ACHN (cell line): ENCODE measurements around the gene DGCR2.
"Not testable (repeated sequence)": the region's sequence is repeated elsewhere in the genome, so short reads cannot be mapped to it uniquely, and the experiment has no call there.

Experiments used
- DNase-seq: peaks from one replicate; pipeline ENCODE4 v3.0.0-alpha.2; 2015
- in situ Hi-C: cut with HindIII; loops from 2 replicates; pipeline ENCODE4 v1.10.0; 2017; ENCODE audit warnings: low sequenced_read_pairs, low pct_ligation_motif_present, low pct_unique_long_range_greater_than_20kb

Gene DGCR2, protein sequence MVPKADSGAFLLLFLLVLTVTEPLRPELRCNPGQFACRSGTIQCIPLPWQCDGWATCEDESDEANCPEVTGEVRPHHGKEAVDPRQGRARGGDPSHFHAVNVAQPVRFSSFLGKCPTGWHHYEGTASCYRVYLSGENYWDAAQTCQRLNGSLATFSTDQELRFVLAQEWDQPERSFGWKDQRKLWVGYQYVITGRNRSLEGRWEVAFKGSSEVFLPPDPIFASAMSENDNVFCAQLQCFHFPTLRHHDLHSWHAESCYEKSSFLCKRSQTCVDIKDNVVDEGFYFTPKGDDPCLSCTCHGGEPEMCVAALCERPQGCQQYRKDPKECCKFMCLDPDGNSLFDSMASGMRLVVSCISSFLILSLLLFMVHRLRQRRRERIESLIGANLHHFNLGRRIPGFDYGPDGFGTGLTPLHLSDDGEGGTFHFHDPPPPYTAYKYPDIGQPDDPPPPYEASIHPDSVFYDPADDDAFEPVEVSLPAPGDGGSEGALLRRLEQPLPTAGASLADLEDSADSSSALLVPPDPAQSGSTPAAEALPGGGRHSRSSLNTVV

DNA sequence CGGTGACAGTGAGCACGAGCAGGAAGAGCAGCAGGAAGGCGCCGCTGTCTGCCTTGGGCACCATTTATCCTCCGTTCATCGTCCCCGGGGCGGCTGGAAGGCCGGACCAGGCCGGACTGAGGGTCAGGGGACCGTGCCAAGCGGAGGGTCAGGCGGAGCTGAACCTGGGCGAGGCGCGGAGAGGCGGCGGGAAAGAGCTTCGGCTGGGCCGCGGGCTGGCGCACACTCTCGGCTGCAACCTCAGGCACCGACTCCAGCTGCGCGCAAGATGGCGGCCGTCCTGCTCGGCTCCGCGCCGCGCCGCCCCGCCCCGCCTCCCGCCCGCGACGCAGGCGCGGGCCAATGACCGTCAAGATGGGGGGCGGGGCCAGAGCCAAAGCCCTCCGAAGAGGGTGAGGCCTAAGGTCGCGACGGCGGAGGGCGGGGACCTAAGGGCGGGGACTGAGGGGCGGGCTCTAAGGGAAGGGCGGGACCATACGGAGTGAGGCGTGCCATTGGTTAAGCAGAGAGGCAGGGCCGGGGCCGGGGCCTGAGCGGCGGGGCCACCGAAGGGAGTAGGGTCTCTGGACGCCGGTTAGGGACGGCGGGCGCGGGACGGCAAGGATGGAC lies at the start of gene DGCR2:
TSS of gene DGCR2 (minus strand) at position 270 of the 609 bp plus-strand sequence. CDS start at position 64, 206 bp downstream.
- in situ Hi-C loops = no loop called here
- peak; percentile 92 for DNase-seq

DNA sequence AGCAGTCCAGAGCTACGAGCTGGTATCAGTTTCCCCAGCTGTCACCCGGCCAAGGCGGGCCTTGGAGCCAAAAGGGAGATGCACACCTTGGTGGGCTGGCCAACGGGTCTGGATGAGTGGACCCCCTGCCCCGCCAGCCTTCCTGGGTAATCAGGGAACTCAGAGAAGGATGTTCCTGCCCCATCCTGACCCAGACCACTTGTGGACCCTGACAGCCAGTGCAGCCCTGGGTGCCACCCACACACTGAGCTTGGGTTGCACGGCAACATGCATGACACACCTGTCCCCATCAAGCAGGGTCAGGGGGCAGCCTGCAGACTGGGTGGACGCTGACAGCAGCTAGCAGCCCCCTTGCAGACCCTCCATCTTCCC lies 47.7 kb upstream of the DGCR2 start:
- in situ Hi-C loops = no loop called here
- DNase-seq = no peak

DNA sequence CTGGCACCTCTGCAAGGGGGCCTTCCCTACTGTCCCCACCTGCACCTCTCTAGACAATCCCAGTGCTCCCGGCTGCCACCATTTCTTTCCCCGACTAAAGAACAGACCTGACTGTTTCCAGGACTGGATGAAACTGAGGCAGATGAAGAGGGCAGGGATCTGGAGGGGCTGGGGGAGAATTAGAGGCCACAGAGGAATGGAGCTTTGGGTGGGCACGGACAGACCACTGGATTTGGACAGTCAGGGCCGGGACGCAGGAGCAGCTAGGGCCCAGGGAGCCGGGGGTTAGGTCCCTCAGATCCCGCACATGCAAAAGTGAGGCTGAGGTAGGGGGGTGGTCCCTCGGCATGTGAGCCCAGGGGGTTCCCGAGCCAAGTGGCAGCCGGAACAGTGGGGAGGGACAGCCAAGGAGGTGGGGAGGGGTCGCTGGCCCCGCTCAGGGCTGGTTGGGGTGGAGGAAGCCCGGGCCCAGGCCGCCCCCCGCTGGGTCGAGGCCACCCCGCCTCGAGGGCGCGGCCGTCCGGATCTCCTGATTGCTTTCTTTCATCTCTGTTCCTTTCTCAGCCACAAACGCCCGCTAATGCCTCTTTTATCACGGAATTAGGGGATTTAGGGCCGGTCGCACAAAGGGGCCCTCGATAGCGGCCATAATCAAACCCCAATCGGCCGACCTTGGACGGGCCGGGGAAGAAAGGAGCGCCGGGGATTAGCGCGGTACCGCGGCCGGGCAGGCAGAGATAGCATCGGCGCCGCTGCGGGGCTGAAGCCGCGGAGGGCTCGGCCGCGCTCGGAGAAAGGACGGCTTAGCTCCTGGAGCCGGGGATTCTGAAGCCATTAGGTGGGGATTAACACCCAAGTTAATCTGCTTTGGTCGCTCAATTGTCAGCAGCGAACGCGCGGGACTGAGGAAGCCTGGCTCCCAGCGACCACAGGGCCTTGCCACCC lies 47.1 kb upstream of the DGCR2 start:
- DNase-seq = no peak
- in situ Hi-C loops = no loop called here

DNA sequence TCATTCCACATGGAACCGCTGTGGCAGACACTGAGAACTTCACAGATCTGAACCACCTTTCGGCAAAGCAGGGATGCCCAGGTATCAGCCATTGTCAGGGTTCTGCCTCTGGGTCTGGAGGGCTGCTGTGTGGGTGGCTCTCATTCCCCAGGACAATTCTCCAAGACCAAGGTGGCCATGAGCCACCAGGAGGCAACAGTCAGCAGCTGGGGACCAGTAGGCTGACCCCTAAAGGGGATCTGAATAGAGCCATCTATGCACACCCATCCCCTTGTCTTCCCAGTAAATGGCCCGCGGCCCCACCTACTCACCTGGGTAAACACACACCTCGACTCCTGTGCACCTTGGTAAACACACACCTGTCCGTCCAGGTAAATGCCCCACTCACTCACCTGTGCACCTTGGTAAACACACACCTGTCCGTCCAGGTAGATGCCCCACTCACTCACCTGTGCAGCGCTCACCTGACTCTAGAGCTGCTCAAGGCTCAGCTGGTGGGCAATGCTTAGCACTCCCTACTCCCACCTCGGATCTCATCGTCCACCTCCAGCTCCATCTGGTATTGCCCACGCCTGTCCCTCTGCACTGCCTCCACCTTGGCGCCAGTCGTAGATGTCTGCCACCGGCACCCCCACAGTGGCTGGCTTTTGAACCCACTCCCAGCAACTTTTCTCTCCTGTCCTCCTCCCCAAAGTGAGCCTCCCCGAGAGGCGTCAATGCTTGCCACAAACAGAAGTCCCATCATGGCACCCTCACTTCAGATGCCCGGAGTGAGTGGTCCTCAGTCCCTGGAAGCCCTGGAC lies 46.1 kb upstream of the DGCR2 start:
- in situ Hi-C loops = no loop called here
- DNase-seq = no peak

DNA sequence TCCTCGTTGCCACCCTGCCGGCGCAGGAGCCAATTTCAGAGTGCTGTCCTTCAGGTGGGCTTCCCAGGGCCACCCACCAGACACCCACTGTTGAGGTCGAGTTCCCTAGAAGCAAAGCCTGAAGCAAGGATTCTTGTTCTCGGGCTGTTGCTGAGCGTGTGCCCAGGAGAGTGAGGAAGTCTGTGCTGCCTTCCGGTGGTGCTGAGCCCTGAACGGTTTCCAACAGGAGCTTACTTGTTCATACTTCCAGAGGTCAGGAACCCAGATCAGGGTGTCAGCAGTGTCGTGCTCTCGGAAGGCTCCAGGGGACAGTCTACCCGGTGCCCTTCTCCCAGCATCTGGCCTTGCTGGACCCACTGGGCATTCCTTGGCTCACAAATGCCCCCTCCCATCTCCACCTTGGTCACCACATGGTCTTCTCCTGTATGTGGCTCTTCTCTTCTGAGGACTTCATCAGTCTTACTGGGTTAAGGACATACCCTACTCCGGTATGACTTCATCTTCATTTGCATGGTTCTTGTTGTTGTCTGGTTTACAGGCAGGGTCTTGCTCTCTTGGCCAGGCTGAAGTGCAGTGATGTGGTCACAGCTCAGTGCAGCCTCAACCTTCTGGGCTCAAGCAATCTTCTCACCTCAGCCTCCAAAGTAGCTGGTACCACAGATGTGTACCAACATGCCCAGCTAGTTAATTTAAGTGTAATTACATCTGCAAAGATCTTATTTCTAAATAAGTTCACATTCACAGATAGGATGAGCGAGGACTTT lies 45.1 kb upstream of the DGCR2 start:
- no peak for DNase-seq
- in situ Hi-C loops = no loop called here

DNA sequence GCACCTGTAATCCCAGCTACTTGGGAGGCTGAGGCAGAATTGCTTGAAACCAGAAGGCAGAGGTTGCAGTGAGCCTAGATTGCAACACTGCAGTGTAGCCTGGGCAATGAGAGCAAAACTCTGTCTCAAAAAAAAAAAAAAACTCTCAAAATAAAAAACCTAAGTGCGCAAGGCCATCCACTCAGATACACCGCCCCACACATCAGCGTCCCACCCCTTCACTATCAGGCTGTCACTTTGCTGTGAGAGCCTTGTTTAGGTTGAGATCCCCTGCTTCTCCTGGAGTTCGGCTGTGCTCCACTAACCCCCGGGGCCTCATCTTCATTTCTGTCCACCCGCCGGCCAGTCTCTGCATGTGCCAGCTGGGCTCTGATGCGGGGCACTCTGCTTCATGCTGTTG lies 44.2 kb upstream of the DGCR2 start:
- in situ Hi-C loops = no loop called here

DNA sequence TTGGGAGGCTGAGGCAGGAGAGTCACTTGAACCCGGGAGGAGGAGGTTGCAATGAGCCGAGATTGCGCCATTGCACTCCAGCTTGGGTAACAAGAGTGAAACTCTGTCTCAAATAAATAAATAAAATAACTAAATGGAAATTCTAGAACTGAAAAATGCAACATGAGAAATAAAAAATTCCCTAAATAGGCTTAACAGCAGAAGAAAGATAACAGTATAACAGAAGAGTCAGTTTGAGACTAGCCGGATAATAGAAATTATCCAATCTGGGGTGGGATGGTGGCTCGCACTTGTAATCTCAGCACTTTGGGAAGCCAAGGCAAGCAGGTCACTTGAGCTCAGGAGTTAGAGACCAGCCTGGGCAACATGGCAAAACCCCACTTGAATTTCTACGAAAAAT lies 42.2 kb upstream of the DGCR2 start:
- no peak for DNase-seq
- in situ Hi-C loops = no loop called here

More for the DNA sequence above, 44.2 kb upstream of the DGCR2 start:
- no peak for DNase-seq

DNA sequence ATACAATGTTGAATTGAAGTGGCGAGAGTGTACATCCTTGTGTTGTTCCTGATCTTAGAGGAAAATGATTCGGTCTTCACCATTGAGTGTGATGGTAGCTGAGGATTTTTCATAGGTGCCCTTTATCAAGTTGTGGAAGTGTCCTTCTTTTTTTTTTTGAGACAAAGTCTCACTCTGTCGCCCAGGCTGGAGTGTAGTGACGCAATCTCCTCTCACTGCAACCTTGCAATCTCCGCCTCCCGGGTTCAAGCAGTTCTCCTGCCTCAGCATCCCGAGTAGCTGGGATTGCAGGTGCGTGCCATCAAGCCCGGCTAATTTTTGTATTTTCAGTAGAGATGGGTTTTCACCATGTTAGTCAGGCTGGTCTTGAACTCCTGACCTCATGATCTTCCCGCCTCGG lies 36.4 kb upstream of the DGCR2 start:
- DNase-seq, in situ Hi-C loops: not testable (repeated sequence)

DNA sequence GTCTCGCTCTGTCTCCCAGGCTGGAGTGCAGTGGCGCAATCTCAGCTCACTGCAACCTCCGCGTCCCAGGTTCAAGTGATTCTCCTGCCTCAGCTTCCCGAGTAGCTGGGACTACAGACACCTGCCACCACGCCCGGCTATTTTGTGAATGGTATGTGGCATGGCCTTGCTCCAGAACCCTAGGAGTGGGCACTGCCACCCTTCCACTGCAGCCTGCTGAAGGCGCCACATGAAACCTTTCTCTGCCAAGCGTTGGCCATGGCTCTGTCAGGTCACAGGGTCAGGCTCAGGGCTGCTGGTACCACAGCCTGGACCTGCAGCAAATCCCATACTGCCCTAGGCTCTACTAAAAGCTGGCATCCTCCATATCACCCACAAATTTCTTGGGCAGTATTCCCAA lies 33.9 kb upstream of the DGCR2 start:
- in situ Hi-C loops, DNase-seq: not testable (repeated sequence)

DNA sequence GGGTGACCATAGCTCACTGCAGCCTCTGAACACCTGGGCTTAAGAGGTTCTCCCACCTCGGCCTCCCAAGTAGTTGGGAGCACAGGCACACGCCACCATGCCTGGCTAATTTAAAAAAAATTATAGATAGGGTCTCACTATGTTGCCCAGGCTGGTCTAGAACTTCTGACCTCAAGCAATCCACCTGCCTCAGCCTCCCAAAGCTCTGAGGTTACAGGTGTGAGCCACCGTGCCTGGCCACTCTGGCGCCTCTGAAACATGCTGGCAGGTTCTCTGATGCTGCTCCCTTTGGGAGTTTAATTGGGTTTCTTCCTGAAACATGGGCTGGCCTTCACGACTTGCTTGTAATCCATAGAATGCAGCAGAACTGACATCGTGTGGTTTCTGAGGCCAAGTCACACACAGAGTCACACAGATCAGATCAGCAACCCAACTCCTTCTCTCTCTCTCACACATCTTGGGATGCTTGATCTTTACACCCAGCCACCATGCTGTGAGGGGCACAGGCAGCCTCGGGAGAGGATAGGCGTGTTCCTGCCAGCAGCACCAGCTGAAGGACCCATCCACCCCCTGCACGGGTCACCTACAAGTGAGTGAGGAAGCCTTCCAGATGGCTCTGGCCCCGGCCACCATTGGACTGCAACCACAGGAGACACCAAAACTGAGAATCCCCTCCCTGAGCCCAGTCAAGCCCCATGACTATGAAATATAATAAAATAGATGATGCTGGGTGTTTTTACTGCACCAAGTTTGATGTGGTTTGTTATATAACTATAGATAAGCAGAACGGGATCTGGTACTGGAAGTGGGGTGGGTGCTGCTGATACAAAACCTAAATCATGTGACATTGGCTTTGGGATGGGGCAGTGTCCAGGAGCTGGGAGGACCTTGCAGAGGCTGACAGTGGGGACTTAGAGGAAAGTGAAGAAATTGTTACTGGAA lies 31.0 kb upstream of the DGCR2 start:
- in situ Hi-C loops = no loop called here

DNA sequence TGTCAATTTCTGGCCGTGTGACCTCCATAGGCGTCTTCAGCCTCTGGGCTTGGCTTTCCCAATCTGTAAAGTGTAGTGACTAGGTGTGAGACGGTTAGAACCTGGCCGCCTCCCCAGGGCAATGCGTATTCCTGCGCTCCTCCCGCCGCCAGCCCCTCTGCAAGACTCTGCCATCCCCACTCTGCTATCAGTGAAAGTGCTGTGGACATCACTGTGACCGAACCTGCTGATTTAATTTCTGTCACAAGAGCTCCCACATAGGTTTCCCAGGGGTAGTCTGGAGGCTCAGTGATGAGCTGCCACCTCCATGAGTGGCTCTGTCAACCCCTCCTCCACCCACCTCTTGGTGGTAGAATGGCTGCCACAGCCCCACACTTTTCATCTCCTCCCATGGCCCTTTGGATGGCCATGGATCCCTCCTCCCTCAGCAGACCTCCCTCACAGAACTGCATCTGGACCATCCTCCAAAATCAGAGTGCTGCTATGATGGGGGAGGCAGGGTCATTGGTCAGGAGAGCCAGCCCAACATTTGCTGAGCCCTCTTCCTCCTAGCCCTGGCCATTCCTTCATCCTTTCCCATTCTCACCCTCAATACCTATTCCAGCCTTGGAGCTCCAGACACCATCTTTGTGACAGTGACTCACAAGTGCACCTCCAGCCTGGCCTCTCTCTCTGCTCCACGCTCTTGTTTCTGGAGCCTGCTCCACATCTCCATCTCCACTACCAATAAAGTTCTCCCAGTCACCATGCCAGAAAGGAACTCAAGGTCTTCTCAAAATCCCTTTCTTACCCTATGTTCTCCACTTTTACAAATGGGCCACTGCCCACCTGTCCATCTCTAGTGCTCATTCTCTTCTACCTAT lies 29.3 kb upstream of the DGCR2 start:
- DNase-seq = no peak
- in situ Hi-C loops = no loop called here

More for the DNA sequence above, 31.0 kb upstream of the DGCR2 start:
- DNase-seq = no peak

DNA sequence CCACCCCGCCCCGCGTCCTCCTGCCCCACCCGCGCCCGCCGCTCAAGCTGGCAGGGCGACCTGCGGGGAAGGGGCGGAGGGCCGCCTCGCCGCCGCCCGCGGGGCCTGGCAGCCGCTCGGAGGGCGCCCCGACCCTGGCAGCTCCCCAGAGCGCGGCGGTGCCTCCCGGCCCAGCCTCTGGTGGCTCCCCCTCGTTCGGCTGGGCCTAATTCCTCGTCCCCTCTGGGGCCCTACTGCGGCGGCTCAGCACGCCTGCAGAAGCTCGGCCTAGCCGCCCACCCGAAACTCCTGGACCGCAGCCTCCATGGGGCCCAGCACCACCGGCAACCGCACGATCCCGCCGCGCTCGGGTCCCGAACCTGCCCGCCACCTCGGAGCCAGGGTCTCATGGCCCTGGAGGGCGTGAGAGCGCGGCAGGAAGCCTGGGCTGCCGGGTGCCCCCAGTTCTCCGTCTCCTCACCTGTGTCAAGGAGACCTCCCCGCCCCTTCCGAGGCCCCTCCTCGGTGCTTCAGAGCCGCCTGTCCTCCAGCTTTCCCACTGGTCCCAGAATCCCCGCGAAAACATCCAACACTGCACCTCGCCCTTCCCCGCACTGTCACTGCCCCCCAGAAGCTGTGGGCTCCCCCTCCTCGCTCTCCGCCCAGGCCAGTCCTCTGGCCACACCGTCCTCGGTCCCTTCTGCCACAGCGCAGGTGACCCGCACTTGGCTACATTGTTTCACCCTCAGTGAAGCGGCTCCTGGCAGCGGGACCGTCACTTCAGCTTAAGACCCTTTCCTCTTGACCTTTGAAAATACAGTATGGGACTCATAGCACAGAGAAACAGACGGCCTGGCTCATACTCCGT lies 28.5 kb upstream of the DGCR2 start:
- in situ Hi-C loops = no loop called here
- DNase-seq = no peak

DNA sequence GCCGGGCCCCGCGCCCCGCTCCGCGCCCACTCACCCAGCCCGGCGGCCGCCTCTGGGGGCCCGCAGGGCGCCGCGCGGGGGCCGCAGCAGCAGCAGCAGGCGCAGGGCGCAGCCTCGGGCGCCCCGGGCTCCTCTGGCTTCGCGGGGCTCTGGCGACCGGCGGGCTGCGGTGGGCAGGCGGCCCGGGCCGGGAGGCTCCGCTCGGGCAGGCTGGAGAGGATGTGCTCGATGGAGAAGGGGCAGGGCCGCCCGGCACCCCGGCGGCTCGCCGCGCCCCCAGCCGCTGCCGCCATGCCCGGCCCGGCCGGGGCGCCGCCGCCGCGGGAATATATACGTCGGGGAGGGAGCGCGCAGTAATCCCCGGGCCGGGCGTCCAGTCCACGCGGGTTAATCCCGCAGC lies 27.8 kb upstream of the DGCR2 start, which contains the start of gene GSC2:
TSS of gene GSC2 (minus strand) at position 302 of the 400 bp plus-strand sequence. CDS start at position 293, 9 bp downstream.
- no peak for DNase-seq
- in situ Hi-C loops = no loop called here

DNA sequence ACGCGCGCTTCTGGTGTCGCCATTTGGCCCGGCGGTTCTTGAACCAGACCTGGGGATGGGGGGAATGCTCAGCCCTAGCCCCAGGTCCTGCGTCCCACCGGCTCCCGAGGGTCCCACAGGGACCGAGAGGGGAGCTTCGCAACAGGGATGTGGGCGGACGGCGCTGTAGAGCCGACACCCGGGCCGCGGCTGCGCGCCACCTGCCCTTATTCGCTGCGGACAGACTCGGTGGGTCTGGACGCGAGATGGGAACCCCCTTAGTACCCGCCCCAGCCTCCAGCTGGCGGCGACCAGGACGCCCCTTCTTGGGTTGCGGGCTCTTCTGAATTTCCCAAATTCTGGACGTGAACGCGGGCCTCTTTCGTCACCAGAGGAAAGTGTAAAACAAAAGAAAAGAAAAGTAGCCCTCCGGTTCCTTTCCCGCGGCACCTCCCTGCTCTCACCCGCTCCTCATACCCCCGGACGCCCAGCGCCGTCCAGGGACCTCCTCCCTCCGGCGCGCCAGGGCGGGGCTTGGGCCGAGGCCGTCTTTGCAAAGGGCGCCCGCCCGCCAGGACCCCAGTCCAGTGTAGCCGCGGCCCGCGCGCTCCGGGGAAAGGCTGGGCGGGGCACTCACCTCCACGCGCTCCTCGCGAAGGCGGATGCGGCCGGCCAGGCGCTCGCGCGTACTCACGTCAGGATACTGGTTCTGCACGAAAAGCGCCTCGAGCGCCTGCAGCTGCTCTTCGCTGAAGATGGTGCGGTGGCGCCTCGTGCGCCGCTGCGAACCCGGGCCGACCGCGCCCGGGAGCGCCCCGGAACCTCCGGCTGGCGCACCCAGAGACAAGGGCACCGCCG lies 27.1 kb upstream of the DGCR2 start:
- in situ Hi-C loops = no loop called here
- DNase-seq = no peak
